ENCODE results near the gene MEN1.

GRCh38 chr11:64831411-64831891, 21.1 kb upstream of the MEN1 start:
- TF ChIP-seq CTCF (conservative IDR thresholded peaks at IDR 0.05; ENCODE audit: low read length): no peak
- no peak for TF ChIP-seq EZH2phosphoT487 (IDR thresholded peaks at IDR 0.05; ENCODE audit: borderline replicate concordance, low read depth, low read length)

Measured in OCI-LY7 (cell line).